Fibroblast of villous mesenchyme (primary cell): ENCODE measurements around the gene ZNF557. TPM values are rescaled to one million over a fixed set of nuclear protein-coding genes. Genes with fewer than 3 reads are reported as not detected.
A peak's percentile ranks its signal among the peaks of the same experiment; 100 is the strongest.

Source experiments
- DNase-seq: peaks from one replicate; pipeline ENCODE4 v3.0.0-alpha.2; 2010; ENCODE audit warnings: low read depth
- H3K4me3 ChIP-seq: 2 replicates; pipeline ENCODE4 v1.5.1; 2011; ENCODE audit warnings: low read depth, mild to moderate bottlenecking, low read length
- CTCF ChIP-seq: IDR thresholded peaks from 2 replicates; pipeline ENCODE4 v1.5.1; 2012; ENCODE audit warnings: low read depth, mild to moderate bottlenecking, low read length; ENCODE audit not compliant: insufficient read depth
- total RNA-seq: library from RNA; depleted of rRNA; stranded (reverse); fragments of >200 nt; gene quantifications from 2 replicates; pipeline ENCODE4 v1.2.3, GENCODE V29; 2012

The ZNF557 gene
- total RNA-seq, 1 donor = 15.5 TPM

GRCh38 chr19:7098701-7099596 lies 29.4 kb downstream of the ZNF557 start:
- H3K4me3 ChIP-seq = peak overlapping the region; percentile 79
- DNase-seq = peak; percentile 89
- no peak for TF ChIP-seq CTCF

GRCh38 chr19:7099597-7099921 lies 30.1 kb downstream of the ZNF557 start:
- DNase-seq = no peak
- TF ChIP-seq CTCF = no peak
- H3K4me3 ChIP-seq = peak overlapping the region; percentile 79

- H3K4me3 ChIP-seq = no peak overlapping the region
- DNase-seq = no peak
- TF ChIP-seq CTCF = no peak
Measured at GRCh38 chr19:7101498-7102253, 32.2 kb downstream of the ZNF557 start.

GRCh38 chr19:7104747-7105447 lies 35.4 kb downstream of the ZNF557 start:
- H3K4me3 ChIP-seq = no peak overlapping the region
- DNase-seq = no peak
- TF ChIP-seq CTCF = no peak

- no peak for DNase-seq
- H3K4me3 ChIP-seq = no peak overlapping the region
- no peak for TF ChIP-seq CTCF
Measured at GRCh38 chr19:7106711-7107657, 37.5 kb downstream of the ZNF557 start.
